GM20431 (cell line): ENCODE data around the gene REXO4.

Experiments
- in situ Hi-C: fragments of 300-500 bp; cut with MseI, MboI; formaldehyde crosslinking; loops from one replicate; pipeline ENCODE4 v1.15.0; 2020; ENCODE audit warnings: low sequenced_read_pairs; ENCODE audit not compliant: unreplicated experiment

Gene REXO4

GRCh38 chr9:133417541-133418461 is at the start of gene REXO4:
REXO4 (minus strand) TSS chr9:133418010; CDS start chr9:133417844, 166 bp downstream.
- in situ Hi-C loops: no loop called here

- in situ Hi-C loops: no loop called here
Observed at GRCh38 chr9:133467101-133467500, 49.3 kb upstream of the REXO4 start.

GRCh38 chr9:133465984-133466383 is 48.2 kb upstream of the REXO4 start:
- in situ Hi-C loops: no loop called here

- in situ Hi-C loops: no loop called here
Observed at GRCh38 chr9:133464638-133465037, 46.8 kb upstream of the REXO4 start.

- in situ Hi-C loops: no loop called here
Observed at GRCh38 chr9:133463864-133464615, 46.2 kb upstream of the REXO4 start.

GRCh38 chr9:133463234-133463863 is 45.5 kb upstream of the REXO4 start:
- in situ Hi-C loops: no loop called here

GRCh38 chr9:133461975-133462374 is 44.2 kb upstream of the REXO4 start:
- in situ Hi-C loops: no loop called here

- in situ Hi-C loops: no loop called here
Observed at GRCh38 chr9:133460405-133461175, 42.8 kb upstream of the REXO4 start.

GRCh38 chr9:133459476-133460404 is 41.9 kb upstream of the REXO4 start, which contains the start of gene CACFD1:
CACFD1 (plus strand) TSS chr9:133459978; CDS start chr9:133460067, 89 bp downstream.
- in situ Hi-C loops: no loop called here

- in situ Hi-C loops: no loop called here
Observed at GRCh38 chr9:133458643-133459312, 41.0 kb upstream of the REXO4 start.

GRCh38 chr9:133457748-133458147 is 39.9 kb upstream of the REXO4 start:
- in situ Hi-C loops: no loop called here

- in situ Hi-C loops: no loop called here
Observed at GRCh38 chr9:133457233-133457632, 39.4 kb upstream of the REXO4 start.

GRCh38 chr9:133456409-133456808 is 38.6 kb upstream of the REXO4 start:
- in situ Hi-C loops: no loop called here

GRCh38 chr9:133455936-133456335 is 38.1 kb upstream of the REXO4 start:
- in situ Hi-C loops: no loop called here

GRCh38 chr9:133454943-133455673 is 37.3 kb upstream of the REXO4 start:
- in situ Hi-C loops: no loop called here

GRCh38 chr9:133454325-133454724 is 36.5 kb upstream of the REXO4 start:
- in situ Hi-C loops: no loop called here

- in situ Hi-C loops: no loop called here
Observed at GRCh38 chr9:133453651-133454050, 35.8 kb upstream of the REXO4 start.

- in situ Hi-C loops: no loop called here
Observed at GRCh38 chr9:133452562-133452961, 34.8 kb upstream of the REXO4 start.
